Breast epithelium (tissue), 4 donors: ENCODE results near the gene STAG1. TPM values are rescaled to one million over a fixed set of nuclear protein-coding genes. Genes with fewer than 3 reads are reported as not detected.
"Not testable (repeated sequence)": the region's sequence is repeated elsewhere in the genome, so short reads cannot be mapped to it uniquely, and the experiment has no call there.

Experiments used
- DNase-seq, 2 donors: peaks; one replicate each; pipeline ENCODE4 v3.0.0-alpha.2; 2019; ENCODE audit warnings: low spot score in 2 of 2
- H3K27ac ChIP-seq, 2 donors: fragments of 200-600 bp; sonication (generic) in 1 of 2; one replicate each; pipeline ENCODE4 v1.5.1; 2016 to 2019; ENCODE audit warnings: mild to moderate bottlenecking in 1 of 2
- H3K27me3 ChIP-seq, 2 donors: fragments of 200-600 bp; sonication (generic) in 1 of 2; one replicate each; pipeline versions ENCODE4 v1.5.1 to v1.6.0; 2017 to 2019; ENCODE audit warnings: control low read depth in 1 of 2, mild to moderate bottlenecking in 1 of 2
- H3K36me3 ChIP-seq: fragments of 200-600 bp; one replicate; pipeline ENCODE4 v1.5.1; 2019
- H3K4me1 ChIP-seq, 2 donors: fragments of 200-600 bp; sonication (generic); one replicate each; pipeline ENCODE4 v1.5.1; 2016 to 2019; ENCODE audit warnings: control low read depth in 1 of 2
- H3K4me3 ChIP-seq, 3 donors: fragments of 200-600 bp; sonication (generic); 1 replicate in 2 of 3; 2 replicates in 1 of 3; pipeline ENCODE4 v1.5.1; 2016 to 2019; ENCODE audit warnings: mild to moderate bottlenecking in 3 of 3, moderate library complexity in 2 of 3
- H3K9me3 ChIP-seq, 2 donors: fragments of 200-600 bp; sonication (generic) in 1 of 2; one replicate each; pipeline ENCODE4 v1.5.1; 2016 to 2019; ENCODE audit warnings: control low read depth in 1 of 2
- CTCF ChIP-seq, 3 donors: fragments of 450-650 bp; IDR thresholded peaks; one replicate each; pipeline ENCODE4 v1.5.1; 2016 to 2017; ENCODE audit warnings: antibody characterized with exemption in 3 of 3, mild to moderate bottlenecking in 3 of 3, moderate library complexity in 3 of 3
- POLR2A ChIP-seq: fragments of 450-650 bp; IDR thresholded peaks from one replicate; pipeline ENCODE4 v1.6.1; 2016; ENCODE audit warnings: antibody characterized with exemption, mild to moderate bottlenecking, moderate library complexity
- POLR2AphosphoS5 ChIP-seq, 3 donors: sonication (generic); formaldehyde crosslinking; IDR thresholded peaks; one replicate each; pipeline ENCODE4 v1.6.1; 2017; ENCODE audit warnings: antibody characterized with exemption in 3 of 3
- intact Hi-C: fragments of 100-400 bp; cut with DNase I; formaldehyde crosslinking; loops from one replicate; pipeline ENCODE4 v1.15.1; 2023; ENCODE audit warnings: low total_unique reads
- total RNA-seq, 3 donors: library from RNA; depleted of rRNA; stranded (reverse); fragments of >200 nt; gene quantifications; one replicate each; pipeline ENCODE4 v1.1.0, GENCODE V29; 2016

The STAG1 gene
- total RNA-seq, 3 donors from 2014 or later, result 54.4 to 83.7 (median 73.7) TPM

- DNase-seq, result no peak
- Histone ChIP-seq H3K4me1 (no peaks in the 10 kb centered on the region), H3K27ac (no peak overlapping the region)
These were observed 38.2 kb downstream of the STAG1 start for GRCh38 chr3:136714020-136714419.

GRCh38 chr3:136712941-136713340 lies 39.2 kb downstream of the STAG1 start:
- Histone ChIP-seq H3K9me3 (no peaks in the 10 kb centered on the region), H3K36me3 (no peaks in the 10 kb centered on the region), H3K4me1 (no peaks in the 10 kb centered on the region), H3K4me3 (no peak overlapping the region), H3K27me3 (no peaks in the 10 kb centered on the region), H3K27ac (no peak overlapping the region)
- DNase-seq, result no peak
- TF ChIP-seq POLR2A (no peak), CTCF (IDR thresholded peaks at IDR 0.05) (no peak), POLR2AphosphoS5 (IDR thresholded peaks at IDR 0.05) (no peak)
- intact Hi-C loops, result loop anchor here (10.0 kb wide), 1 partner anchor 1322 kb away; no protein-coding TSS in a partner anchor

More at GRCh38 chr3:136714020-136714419, 38.2 kb downstream of the STAG1 start:
- Histone ChIP-seq H3K36me3 (no peaks in the 10 kb centered on the region), H3K4me3 (no peak overlapping the region), H3K27me3 (no peaks in the 10 kb centered on the region), H3K9me3 (no peaks in the 10 kb centered on the region)
- TF ChIP-seq CTCF (IDR thresholded peaks at IDR 0.05), result no peak
- no peak for TF ChIP-seq POLR2AphosphoS5 (IDR thresholded peaks at IDR 0.05)
- no peak for TF ChIP-seq POLR2A
- intact Hi-C loops, result loop anchor here (10.0 kb wide), 1 partner anchor 1321 kb away; no protein-coding TSS in a partner anchor

DNA sequence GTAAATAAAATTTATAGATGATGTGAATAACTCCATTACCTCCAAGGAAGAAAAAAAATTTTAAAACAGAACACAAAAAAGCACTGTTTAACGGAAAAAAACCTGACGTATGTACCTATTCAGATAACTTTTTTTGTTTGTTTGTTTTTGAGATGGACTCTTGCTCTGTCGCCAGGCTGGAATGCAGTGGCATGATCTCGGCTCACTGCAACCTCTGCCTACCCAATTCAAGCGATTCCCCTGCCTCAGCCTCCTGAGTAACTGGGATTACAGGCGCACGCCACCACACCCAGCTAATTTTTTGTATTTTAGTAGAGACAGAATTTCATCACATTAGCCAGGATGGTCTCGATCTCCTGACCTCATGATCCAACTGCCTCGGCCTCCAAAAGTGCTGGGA lies 40.3 kb downstream of the STAG1 start:
- DNase-seq, H3K27me3 ChIP-seq, H3K27ac ChIP-seq, H3K4me3 ChIP-seq, H3K36me3 ChIP-seq, H3K4me1 ChIP-seq, H3K9me3 ChIP-seq: not testable (repeated sequence)
- intact Hi-C loops, result loop anchor here (10.0 kb wide), 1 partner anchor 1323 kb away; no protein-coding TSS in a partner anchor

- Histone ChIP-seq H3K36me3 (no peaks in the 10 kb centered on the region), H3K4me3 (no peak overlapping the region), H3K4me1 (no peaks in the 10 kb centered on the region), H3K9me3 (no peaks in the 10 kb centered on the region), H3K27ac (no peak overlapping the region), H3K27me3 (no peaks in the 10 kb centered on the region)
- TF ChIP-seq POLR2AphosphoS5 (IDR thresholded peaks at IDR 0.05) (no peak), CTCF (IDR thresholded peaks at IDR 0.05) (no peak), POLR2A (no peak)
- no peak for DNase-seq
- intact Hi-C loops, result loop anchor here (10.0 kb wide), 1 partner anchor 1324 kb away; no protein-coding TSS in a partner anchor
These were observed 40.9 kb downstream of the STAG1 start for GRCh38 chr3:136711277-136711676.

DNA sequence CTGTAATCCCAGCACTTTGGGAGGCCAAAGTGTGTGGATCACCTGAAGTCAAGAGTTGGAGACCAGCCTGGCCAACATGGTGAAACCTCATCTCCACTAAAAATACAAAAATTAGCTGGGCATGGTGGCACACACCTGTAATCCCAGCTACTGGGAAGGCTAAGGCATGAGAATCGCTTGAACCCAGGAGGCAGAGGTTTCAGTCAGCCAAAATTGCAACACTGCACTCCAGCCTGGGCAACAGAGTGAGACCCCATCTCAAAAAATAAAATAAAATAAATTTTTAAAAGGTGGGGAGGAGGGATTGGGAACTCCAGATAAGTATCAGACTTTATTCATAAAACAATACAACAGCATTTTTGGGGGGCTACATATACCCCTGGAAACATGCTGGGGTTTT lies 42.4 kb downstream of the STAG1 start:
- H3K4me1 ChIP-seq, DNase-seq, H3K27me3 ChIP-seq, H3K9me3 ChIP-seq, H3K36me3 ChIP-seq, H3K27ac ChIP-seq, H3K4me3 ChIP-seq: not testable (repeated sequence)
- intact Hi-C loops, result loop anchor here (10.0 kb wide), 1 partner anchor 1325 kb away; no protein-coding TSS in a partner anchor

DNA sequence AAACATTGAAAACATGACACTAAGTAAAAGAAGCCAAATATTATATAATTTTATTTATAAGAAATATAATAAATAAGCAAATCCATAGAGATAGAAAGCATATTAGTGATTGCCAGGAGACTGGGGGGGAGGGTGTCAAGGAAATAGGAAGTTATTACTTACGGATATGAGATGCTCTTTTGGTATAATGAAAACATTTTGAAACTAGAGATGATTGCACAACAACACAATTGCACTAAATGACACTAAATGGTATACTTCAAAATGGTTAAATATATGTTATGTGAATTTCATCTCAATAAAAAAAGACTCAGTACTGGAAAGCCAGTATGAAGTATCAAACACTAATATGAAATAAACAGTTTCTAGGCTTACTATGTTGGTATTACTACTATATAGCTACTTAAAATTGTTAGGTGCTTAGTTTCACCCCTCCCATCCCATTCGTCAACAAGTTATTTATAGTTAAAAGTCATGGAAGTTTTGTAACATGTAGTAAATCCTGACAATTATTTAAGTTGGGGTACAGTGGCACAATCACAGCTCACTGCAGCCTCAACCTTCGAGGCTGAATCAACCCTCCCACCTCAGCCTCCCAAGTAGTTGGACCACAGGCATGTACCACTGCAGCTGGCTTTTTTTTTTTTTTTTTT lies 43.7 kb downstream of the STAG1 start:
- Histone ChIP-seq H3K4me1 (no peaks in the 10 kb centered on the region), H3K27me3 (no peaks in the 10 kb centered on the region), H3K36me3 (no peaks in the 10 kb centered on the region), H3K4me3 (no peak overlapping the region), H3K9me3 (no peaks in the 10 kb centered on the region), H3K27ac (no peak overlapping the region)
- TF ChIP-seq POLR2AphosphoS5 (IDR thresholded peaks at IDR 0.05) (no peak), CTCF (IDR thresholded peaks at IDR 0.05) (no peak)
- intact Hi-C loops, result no loop called here
- no peak for DNase-seq
